HCT116 (cell line): Measurements from ENCODE around the gene ZNF423. TPM values are rescaled to one million over a fixed set of nuclear protein-coding genes. Genes with fewer than 3 reads are reported as not detected.

Experiments
- ATAC-seq: fragments of 200-7000 bp; cut with Tn5 transposase; 2 replicates; pipeline ENCODE4 v1.9.1; 2020; ENCODE audit warnings: mild to moderate bottlenecking, moderate library complexity
- BruUV-seq: library from RNA; stranded (reverse); fragments of 400-500 nt; replicated peaks from 2 replicates; lab custom pipeline; 2021; lab: Mats Ljungman, UMichigan
- CTCF ChIA-PET: fragments of 300-600 bp; sonication (Branson Sonifier 250); formaldehyde crosslinking; loops from one replicate; lab custom pipeline; 2021; ENCODE audit warnings: antibody characterized with exemption; lab: Charles Lee
- POLR2A ChIA-PET: fragments of 300-600, 350-600 bp; sonication (Branson Sonifier 250); formaldehyde crosslinking; loops from one replicate; lab custom pipeline; 2021; ENCODE audit warnings: antibody characterized with exemption; lab: Charles Lee
- RAD21 ChIA-PET, 2 experiments: fragments of 300-600 bp; sonication (Branson Sonifier 250); formaldehyde crosslinking; loops; one replicate each; lab custom pipeline; 2023; ENCODE audit warnings: low total read pairs in 2 of 2; ENCODE audit not compliant: uncharacterized antibody in 2 of 2, unreplicated experiment in 2 of 2, low non-redundant PET in 1 of 2; lab: Charles Lee
- DNase-seq: peaks from one replicate; pipeline ENCODE4 v3.0.0-alpha.2; 2010; ENCODE audit warnings: low read depth, low spot score
- H2AFZ ChIP-seq: fragments of 200-600 bp; shearing (Covaris generic), sonication (generic); 2 replicates; pipeline ENCODE4 v1.6.1; 2017; ENCODE audit warnings: low read depth, mixed run types, mixed read lengths, antibody characterized with exemption, low read length; ENCODE audit not compliant: poor library complexity, severe bottlenecking
- H3K27ac ChIP-seq: 2 replicates; pipeline ENCODE4 v1.5.1; 2012; ENCODE audit warnings: low read depth, low read length
- H3K27me3 ChIP-seq: fragments of 200-600 bp; sonication (generic); 2 replicates; pipeline ENCODE4 v1.6.1; 2016; ENCODE audit warnings: mixed run types, low read length, mixed read lengths; ENCODE audit not compliant: insufficient read depth
- H3K36me3 ChIP-seq, 2 experiments: fragments of 200-500 bp in 1 of 2; fragments of 200-600 bp in 1 of 2; sonication (Bioruptor generic) in 1 of 2; sonication (generic) in 1 of 2; 2 replicates each; pipeline versions ENCODE4 v1.5.1 to v1.6.1; 2014 to 2016; ENCODE audit warnings: low read length in 2 of 2, inconsistent platforms in 1 of 2, mixed read lengths in 1 of 2, mixed run types in 1 of 2; ENCODE audit not compliant: insufficient read depth in 2 of 2, control insufficient read depth in 1 of 2
- H3K4me1 ChIP-seq, 2 experiments: fragments of 200-600 bp in 1 of 2; sonication (generic) in 1 of 2; 2 replicates each; pipeline versions ENCODE4 v1.5.1 to v1.6.1; 2012 to 2017; ENCODE audit warnings: low read length in 2 of 2, inconsistent platforms in 1 of 2, mild to moderate bottlenecking in 1 of 2, mixed read lengths in 1 of 2, mixed run types in 1 of 2, moderate library complexity in 1 of 2; ENCODE audit not compliant: insufficient read depth in 2 of 2, control insufficient read depth in 1 of 2
- H3K4me2 ChIP-seq: fragments of 200-600 bp; sonication (generic); 2 replicates; pipeline ENCODE4 v1.6.1; 2017; ENCODE audit warnings: mixed run types, low read length, mixed read lengths
- H3K4me3 ChIP-seq, 2 experiments: fragments of 200-600 bp in 1 of 2; sonication (generic) in 1 of 2; replicated peaks in 1 of 2; 2 replicates each; pipeline ENCODE4 v1.5.1; 2011 to 2016; ENCODE audit warnings: low read length in 2 of 2, control low read depth in 1 of 2, low read depth in 1 of 2, mild to moderate bottlenecking in 1 of 2, mixed read lengths in 1 of 2, mixed run types in 1 of 2
- H3K79me2 ChIP-seq: fragments of 200-600 bp; sonication (generic); 2 replicates; pipeline ENCODE4 v1.6.1; 2017; ENCODE audit warnings: mild to moderate bottlenecking, mixed run types, low read length, moderate library complexity, mixed read lengths; ENCODE audit not compliant: insufficient read depth
- H3K9ac ChIP-seq: fragments of 200-600 bp; sonication (generic); 2 replicates; pipeline ENCODE4 v1.6.1; 2016; ENCODE audit warnings: low read length, mixed read lengths
- H3K9me2 ChIP-seq: fragments of 200-600 bp; sonication (generic), shearing (Covaris generic); 2 replicates; pipeline ENCODE4 v1.6.1; 2017; ENCODE audit warnings: mixed run types, mild to moderate bottlenecking, moderate library complexity; ENCODE audit not compliant: insufficient read depth
- H3K9me3 ChIP-seq, 2 experiments: fragments of 200-500 bp in 1 of 2; fragments of 200-600 bp in 1 of 2; sonication (Bioruptor generic) in 1 of 2; sonication (generic) in 1 of 2; 2 replicates each; pipeline ENCODE4 v1.6.1; 2014 to 2017; ENCODE audit warnings: low read length in 2 of 2, mixed read lengths in 2 of 2, inconsistent platforms in 1 of 2, low read depth in 1 of 2, mild to moderate bottlenecking in 1 of 2, mixed run types in 1 of 2, moderate library complexity in 1 of 2; ENCODE audit not compliant: control insufficient read depth in 1 of 2, insufficient read depth in 1 of 2
- H4K20me1 ChIP-seq: fragments of 200-600 bp; sonication (generic), shearing (Covaris generic); 2 replicates; pipeline ENCODE4 v1.6.1; 2017; ENCODE audit warnings: mixed run types, mild to moderate bottlenecking, moderate library complexity; ENCODE audit not compliant: insufficient read depth
- CTCF ChIP-seq, 3 experiments: fragments of 200-600 bp in 1 of 3; sonication (generic) in 1 of 3; IDR thresholded peaks in 2 of 3; conservative IDR thresholded peaks in 1 of 3; 2 replicates each; pipeline ENCODE4 v1.5.1; 2012 to 2017; ENCODE audit warnings: low read depth in 2 of 3, low read length in 2 of 3, antibody characterized with exemption in 1 of 3, borderline replicate concordance in 1 of 3, control low read depth in 1 of 3, mild to moderate bottlenecking in 1 of 3, mixed read lengths in 1 of 3, mixed run types in 1 of 3, moderate library complexity in 1 of 3; ENCODE audit not compliant: insufficient read depth in 1 of 3
- EZH2phosphoT487 ChIP-seq: fragments of 200-600 bp; IDR thresholded peaks from 2 replicates; pipeline ENCODE4 v1.6.1; 2018; ENCODE audit warnings: antibody characterized with exemption, borderline replicate concordance
- FOSL1 ChIP-seq: IDR thresholded peaks from 2 replicates; pipeline ENCODE4 v1.6.1; 2012; ENCODE audit warnings: low read depth
- JUND ChIP-seq: IDR thresholded peaks from 2 replicates; pipeline ENCODE4 v1.6.1; 2012
- POLR2A ChIP-seq: IDR thresholded peaks from 2 replicates; pipeline ENCODE4 v1.7.0; 2011; ENCODE audit warnings: borderline replicate concordance; ENCODE audit not compliant: insufficient read depth, insufficient read length; ENCODE audit errors: extremely low read depth
- RAD21 ChIP-seq: IDR thresholded peaks from 2 replicates; pipeline ENCODE4 v1.6.1; 2012; ENCODE audit warnings: low read depth, mild to moderate bottlenecking
- TCF7L2 ChIP-seq: IDR thresholded peaks from 2 replicates; pipeline ENCODE4 v1.7.0; 2011; ENCODE audit warnings: borderline replicate concordance, inconsistent platforms; ENCODE audit not compliant: insufficient read depth, insufficient read length; ENCODE audit errors: extremely low read depth
- YY1 ChIP-seq: IDR thresholded peaks from 2 replicates; pipeline ENCODE4 v1.6.1; 2011; ENCODE audit warnings: low read length, low read depth, moderate library complexity, mild to moderate bottlenecking; ENCODE audit not compliant: insufficient replicate concordance; ENCODE audit errors: extremely low read depth
- ZBTB33 ChIP-seq: IDR thresholded peaks from 2 replicates; pipeline ENCODE4 v1.6.1; 2011; ENCODE audit warnings: mild to moderate bottlenecking, low read length, moderate library complexity; ENCODE audit not compliant: insufficient replicate concordance; ENCODE audit errors: extremely low read depth
- ZNF274 ChIP-seq: fragments of 200-500 bp; sonication (Bioruptor generic); IDR thresholded peaks from 2 replicates; pipeline ENCODE4 v1.6.1; 2014; ENCODE audit warnings: mild to moderate bottlenecking, low read depth, low read length, inconsistent platforms
- intact Hi-C: fragments of 100-400 bp; cut with micrococcal nuclease; formaldehyde crosslinking; loops from 2 replicates; pipeline ENCODE4 v1.10.0; 2022
- total RNA-seq: library from RNA; stranded (reverse); gene quantifications from one replicate; pipeline ENCODE4 v1.2.1, GENCODE V29; 2021; ENCODE audit not compliant: unreplicated experiment

The ZNF423 gene
- total RNA-seq, 1 experiment from 2014 or later: 0.22 TPM

GRCh38 chr16:49876716-49877129 is 20.8 kb upstream of the ZNF423 start:
- Histone ChIP-seq H3K9ac (no peak overlapping the region), H3K4me2 (peak overlapping the region; percentile 59), H3K36me3 (no peaks in the 10 kb centered on the region), H3K27ac (no peak overlapping the region), H4K20me1 (no peaks in the 10 kb centered on the region), H2AFZ (peak overlapping the region; percentile 89), H3K4me1 (peaks cover 0 to 7% of the 10 kb centered on the region in 2 experiments; a peak in 1 of 4 replicates), H3K27me3 (no peaks in the 10 kb centered on the region), H3K9me3 (no peaks in the 10 kb centered on the region), H3K79me2 (no peaks in the 10 kb centered on the region), H3K4me3 (no peak overlapping the region), H3K9me2 (no peaks in the 10 kb centered on the region)
- BruUV-seq: no TSS peak
- peak; percentile 41 to 97 (median 72) for TF ChIP-seq CTCF (IDR thresholded peaks at IDR 0.05 in 2 of 3, conservative IDR thresholded peaks at IDR 0.05 in 1 of 3; ENCODE audit: borderline replicate concordance in 1 of 3, insufficient read depth in 1 of 3, low read depth in 2 of 3, low read length in 2 of 3)
- TF ChIP-seq FOSL1: no peak
- peak; percentile 39 for TF ChIP-seq RAD21
- ATAC-seq: peak; percentile 99
- POLR2A ChIA-PET: interaction anchor here (1.7 kb wide), 1 partner anchor 18 kb away, joined by 3 read pairs; no protein-coding TSS in a partner anchor
- no peak for DNase-seq
- intact Hi-C loops: no loop called here
- CTCF ChIA-PET: interaction anchor here (1.0 to 2.7 kb wide), 14 partner anchors 8 to 930 kb away, joined by 3 to 24 read pairs (median 5); no protein-coding TSS in a partner anchor
- RAD21 ChIA-PET: no interaction called here

GRCh38 chr16:49875806-49876715 is 20.1 kb upstream of the ZNF423 start:
- ChIA-PET RAD21 (no interaction called here), CTCF (interaction anchor here (0.7 to 2.7 kb wide), 12 partner anchors 9 to 930 kb away, joined by 3 to 24 read pairs (median 6); no protein-coding TSS in a partner anchor), POLR2A (interaction anchor here (1.7 kb wide), 1 partner anchor 17 kb away, joined by 3 read pairs; no protein-coding TSS in a partner anchor)
- H3K9me2 ChIP-seq: no peaks in the 10 kb centered on the region
- DNase-seq (no peak), ATAC-seq (no peak)
- H4K20me1 ChIP-seq: no peaks in the 10 kb centered on the region
- no peak overlapping the region for H3K9ac ChIP-seq
- no TSS peak for BruUV-seq
- no peak overlapping the region for H3K27ac ChIP-seq
- H3K9me3 ChIP-seq: no peaks in the 10 kb centered on the region
- peak overlapping the region; percentile 59 for H3K4me2 ChIP-seq
- no peaks in the 10 kb centered on the region for H3K27me3 ChIP-seq
- peaks cover 0 to 7% of the 10 kb centered on the region in 2 experiments; a peak in 1 of 4 replicates for H3K4me1 ChIP-seq
- no peaks in the 10 kb centered on the region for H3K79me2 ChIP-seq
- intact Hi-C loops: no loop called here
- no peak overlapping the region for H3K4me3 ChIP-seq
- no peaks in the 10 kb centered on the region for H3K36me3 ChIP-seq
- H2AFZ ChIP-seq: no peak overlapping the region
- TF ChIP-seq FOSL1 (no peak), POLR2A (no peak), EZH2phosphoT487 (no peak), TCF7L2 (no peak), JUND (no peak), ZNF274 (no peak), YY1 (no peak), ZBTB33 (no peak), RAD21 (no peak)
